ENCODE data around the gene NDUFV1.
"Not testable (repeated sequence)": the region's sequence is repeated elsewhere in the genome, so short reads cannot be mapped to it uniquely, and the experiment has no call there.

Gene NDUFV1

GRCh38 chr11:67627812-67628624 lies 21.3 kb downstream of the NDUFV1 start:
- peak; percentile 96 for DNase-seq

GRCh38 chr11:67628710-67629385 lies 22.1 kb downstream of the NDUFV1 start:
- DNase-seq, result peak; percentile 84

DNA sequence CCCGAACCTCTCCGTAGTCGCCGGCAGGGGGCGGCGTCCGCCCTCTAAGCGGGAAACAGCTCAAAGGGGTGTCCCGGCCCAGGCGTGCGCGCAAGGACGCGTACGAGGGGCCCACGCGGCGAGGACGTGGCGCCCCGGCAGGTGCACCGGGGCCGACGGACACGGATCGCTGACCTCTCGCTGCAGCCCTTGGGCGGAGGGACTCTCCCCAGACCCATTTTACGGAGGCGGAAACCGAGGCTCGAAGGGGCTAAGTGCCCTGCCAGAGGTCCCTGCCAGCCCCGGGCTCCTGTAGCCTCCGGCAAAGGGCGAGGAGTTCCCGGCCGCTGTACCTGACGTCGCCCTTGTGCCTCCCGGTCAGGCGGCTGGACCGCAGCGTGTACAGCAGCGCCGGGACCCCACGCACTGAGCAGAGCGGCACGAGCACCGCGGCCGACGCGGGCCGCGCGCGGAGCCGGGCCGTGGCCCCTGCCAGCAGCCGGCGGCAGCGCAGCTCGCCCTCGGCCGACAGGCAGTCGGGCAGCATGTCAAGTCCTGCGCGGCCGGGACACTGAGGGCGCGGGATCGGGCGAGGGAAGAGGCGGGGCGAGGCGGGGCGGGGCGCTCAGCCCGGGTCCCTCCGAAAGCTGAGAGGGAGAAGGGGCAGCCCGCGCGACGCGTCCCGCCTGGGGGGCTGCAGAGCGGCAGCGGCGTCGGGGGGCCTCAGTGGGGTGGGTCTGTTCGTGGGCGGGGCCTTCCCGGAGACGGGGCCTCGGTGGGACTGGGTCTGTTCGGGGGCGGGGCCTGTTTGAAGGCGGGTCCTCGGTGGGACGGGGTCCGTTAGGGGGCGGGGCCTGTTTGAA lies 22.9 kb downstream of the NDUFV1 start, which contains the start of gene NUDT8:
Gene NUDT8, minus strand, starts transcription at position 552 of the 842 bp plus-strand sequence. Its CDS starts 26 bp downstream, at position 526.
- no peak for DNase-seq

DNA sequence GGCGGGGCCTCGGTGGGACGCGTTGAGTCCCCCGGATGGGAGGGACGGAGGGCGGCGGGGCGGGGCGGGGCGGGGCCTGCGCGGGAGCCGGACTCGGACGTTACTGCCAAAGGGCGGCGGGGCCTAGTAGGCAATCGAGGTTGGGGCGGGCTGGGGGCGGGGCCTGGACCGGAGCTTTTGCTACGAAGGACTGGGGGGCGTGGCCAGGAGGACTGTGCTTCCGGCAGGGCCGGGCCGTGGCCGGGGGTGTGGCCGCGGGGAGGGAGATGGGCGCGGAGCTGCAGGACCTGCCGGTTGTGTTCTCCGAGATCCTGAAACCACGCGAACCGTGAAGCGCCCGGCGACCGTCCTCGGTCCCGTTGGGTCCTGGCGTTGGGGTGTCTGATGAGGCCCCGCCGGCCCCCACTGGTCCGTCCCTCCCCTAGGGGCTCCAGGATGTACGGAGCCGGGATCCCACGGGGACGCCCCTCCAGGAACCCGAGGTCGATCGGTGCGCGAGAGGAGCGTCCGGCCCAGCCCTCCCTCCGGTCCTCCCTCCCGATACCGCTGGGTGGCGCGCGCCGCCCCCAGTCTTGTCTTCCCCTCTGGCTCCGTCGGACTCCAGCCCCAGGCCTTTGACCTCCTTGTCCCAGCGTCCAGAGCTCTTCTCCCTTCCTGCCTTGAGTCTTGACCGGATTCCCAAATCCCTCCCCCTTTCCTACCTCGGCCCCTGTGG lies 23.6 kb downstream of the NDUFV1 start:
- peak; percentile 95 for DNase-seq

DNA sequence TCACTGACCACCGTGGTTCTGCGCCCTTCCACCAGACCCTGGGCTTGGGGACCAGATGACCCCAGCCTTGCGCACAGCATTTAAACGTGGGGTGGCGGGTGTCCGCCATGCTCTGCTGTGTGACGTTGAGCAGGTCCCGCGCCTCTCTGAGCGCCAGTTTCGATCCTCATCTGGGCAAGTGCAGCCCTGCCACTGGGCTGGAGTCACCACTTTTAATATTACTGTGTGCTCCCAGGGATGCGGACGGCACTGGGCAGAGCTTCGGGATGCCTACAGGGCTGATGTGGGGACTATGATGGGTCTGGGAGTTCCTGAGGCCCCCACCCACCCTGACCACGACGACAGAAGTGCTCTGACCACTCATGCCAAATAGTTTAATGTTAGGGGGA lies 24.2 kb downstream of the NDUFV1 start:
- no peak for DNase-seq

GRCh38 chr11:67631411-67631810 lies 24.7 kb downstream of the NDUFV1 start:
- no peak for DNase-seq

DNA sequence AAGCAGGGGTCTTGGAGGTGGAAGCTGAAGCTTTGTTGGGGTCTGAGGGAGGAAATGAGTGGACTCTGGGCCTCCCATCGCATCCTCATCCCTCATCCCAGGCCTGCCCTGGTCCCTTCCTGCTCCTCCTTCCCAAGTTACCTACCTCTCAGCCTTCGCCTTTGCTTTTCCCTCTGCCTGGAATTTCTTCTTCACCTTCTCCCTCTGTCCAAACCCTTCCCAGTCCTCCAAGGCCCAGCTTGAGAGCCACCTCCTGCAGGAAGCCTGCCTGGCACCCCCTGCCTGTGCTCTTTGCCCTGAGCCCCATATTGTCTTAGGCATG lies 25.1 kb downstream of the NDUFV1 start:
- no peak for DNase-seq

- DNase-seq, result peak; percentile 54
Measured at GRCh38 chr11:67632175-67632981, 25.6 kb downstream of the NDUFV1 start.

DNA sequence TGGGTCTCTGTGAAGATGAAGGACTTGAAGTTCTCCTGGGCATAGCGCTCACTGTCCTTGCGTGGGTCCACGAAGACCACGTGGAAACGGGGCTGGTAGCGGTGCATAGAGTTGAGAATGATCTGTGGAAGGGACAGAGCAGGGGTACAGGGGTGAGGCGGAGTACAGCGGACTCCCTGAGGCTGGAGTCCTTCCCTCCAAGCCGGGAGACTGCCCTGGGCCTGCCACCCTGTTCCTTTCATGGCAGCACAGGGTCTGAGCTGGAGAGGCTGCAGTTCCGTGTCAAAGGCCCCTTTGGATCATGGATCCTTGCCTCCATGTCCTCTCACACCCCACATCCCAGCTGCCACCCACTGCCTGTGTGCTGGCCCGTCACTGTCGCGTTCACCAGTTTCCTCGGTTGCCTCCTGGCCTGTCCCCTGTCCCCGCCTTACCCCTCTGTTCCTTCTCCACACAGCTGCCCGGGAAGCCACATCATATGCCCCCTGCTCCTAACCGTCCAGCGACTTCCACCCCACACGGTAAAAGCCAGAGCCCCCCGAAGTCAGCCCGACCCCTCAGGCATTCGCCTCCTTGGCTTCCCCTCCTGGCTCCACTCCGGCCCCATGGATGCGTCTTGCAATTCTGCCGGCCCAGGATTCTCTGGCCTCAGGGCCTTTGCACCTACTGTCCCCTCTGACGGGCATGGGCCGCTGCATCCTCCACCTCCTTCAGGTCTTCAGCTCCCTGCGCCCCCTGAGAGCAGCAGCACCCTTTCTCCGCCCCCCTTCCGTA lies 26.4 kb downstream of the NDUFV1 start:
- DNase-seq, result no peak

GRCh38 chr11:67633758-67634365 lies 27.1 kb downstream of the NDUFV1 start:
- DNase-seq, result no peak

GRCh38 chr11:67634366-67635230 lies 27.9 kb downstream of the NDUFV1 start:
- DNase-seq, result peak; percentile 51

- no peak for DNase-seq
Measured at GRCh38 chr11:67635231-67635521, 28.4 kb downstream of the NDUFV1 start.

DNA sequence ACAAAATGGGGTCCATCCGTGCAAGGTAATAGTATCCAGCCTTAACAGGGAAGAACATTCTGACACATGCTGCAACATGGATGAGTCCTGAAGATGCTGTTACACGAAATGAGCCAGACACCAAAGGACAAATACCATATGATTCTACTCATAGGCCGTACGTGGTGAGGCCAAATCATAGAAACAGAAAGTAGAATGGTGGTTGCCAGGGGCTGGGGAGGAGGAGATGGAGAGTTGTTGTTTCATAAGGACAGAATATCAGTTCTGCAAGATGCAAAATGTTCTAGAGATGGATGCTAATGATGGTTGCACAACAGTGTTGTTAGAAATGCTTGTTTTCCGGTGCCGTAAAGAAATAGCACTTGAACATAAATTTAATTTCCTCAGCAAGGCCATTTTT lies 30.2 kb downstream of the NDUFV1 start:
- DNase-seq, result no peak

DNA sequence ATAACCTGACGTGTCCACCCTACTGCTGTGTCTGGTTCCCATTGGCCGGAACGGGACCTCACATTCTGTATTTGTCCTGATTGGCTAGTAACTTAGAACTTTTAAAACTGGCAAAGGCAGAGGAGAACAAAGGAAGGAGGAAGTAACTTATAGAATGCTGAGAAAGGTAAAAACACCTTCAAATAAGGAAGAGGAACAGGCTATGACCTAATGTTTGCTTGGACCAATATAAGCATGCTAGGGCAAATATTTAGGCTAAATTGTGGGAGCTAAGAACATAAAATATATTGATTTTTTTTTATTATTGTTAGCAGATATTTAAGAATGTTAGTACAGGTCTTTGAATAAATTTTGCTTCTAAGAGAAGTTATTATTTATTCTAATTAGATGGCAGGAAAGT lies 30.7 kb downstream of the NDUFV1 start:
- DNase-seq, result not testable (repeated sequence)

GRCh38 chr11:67638535-67639437 lies 32.0 kb downstream of the NDUFV1 start:
- DNase-seq, result no peak

GRCh38 chr11:67639438-67639859 lies 32.7 kb downstream of the NDUFV1 start, which contains the start of gene TBX10:
TBX10 (minus strand) TSS chr11:67639763; CDS start chr11:67639472, 291 bp downstream.
- DNase-seq, result no peak

GRCh38 chr11:67640021-67640757 lies 33.5 kb downstream of the NDUFV1 start:
- DNase-seq, result no peak

Data from SHP77 treated with DMSO at 0.1 percent for 48 hours (cell line).